ENCODE measurements around the gene ABI3. TPM values are rescaled to one million over a fixed set of nuclear protein-coding genes. Genes with fewer than 3 reads are reported as not detected.

Gene ABI3
- total and polyA plus RNA-seq, 8 donors = 1.3 to 72.4 (median 6.8) TPM

GRCh38 chr17:49196520-49196919 is 14.0 kb upstream of the ABI3 start:
- TF ChIP-seq POLR2AphosphoS5 (IDR thresholded peaks at IDR 0.05) = no peak
- no peak for TF ChIP-seq POLR2A (IDR thresholded peaks at IDR 0.05)
- no peak for TF ChIP-seq EP300 (IDR thresholded peaks at IDR 0.05)
- TF ChIP-seq, protein P1, sequence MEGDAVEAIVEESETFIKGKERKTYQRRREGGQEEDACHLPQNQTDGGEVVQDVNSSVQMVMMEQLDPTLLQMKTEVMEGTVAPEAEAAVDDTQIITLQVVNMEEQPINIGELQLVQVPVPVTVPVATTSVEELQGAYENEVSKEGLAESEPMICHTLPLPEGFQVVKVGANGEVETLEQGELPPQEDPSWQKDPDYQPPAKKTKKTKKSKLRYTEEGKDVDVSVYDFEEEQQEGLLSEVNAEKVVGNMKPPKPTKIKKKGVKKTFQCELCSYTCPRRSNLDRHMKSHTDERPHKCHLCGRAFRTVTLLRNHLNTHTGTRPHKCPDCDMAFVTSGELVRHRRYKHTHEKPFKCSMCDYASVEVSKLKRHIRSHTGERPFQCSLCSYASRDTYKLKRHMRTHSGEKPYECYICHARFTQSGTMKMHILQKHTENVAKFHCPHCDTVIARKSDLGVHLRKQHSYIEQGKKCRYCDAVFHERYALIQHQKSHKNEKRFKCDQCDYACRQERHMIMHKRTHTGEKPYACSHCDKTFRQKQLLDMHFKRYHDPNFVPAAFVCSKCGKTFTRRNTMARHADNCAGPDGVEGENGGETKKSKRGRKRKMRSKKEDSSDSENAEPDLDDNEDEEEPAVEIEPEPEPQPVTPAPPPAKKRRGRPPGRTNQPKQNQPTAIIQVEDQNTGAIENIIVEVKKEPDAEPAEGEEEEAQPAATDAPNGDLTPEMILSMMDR (IDR thresholded peaks at IDR 0.05) = no peak
- H3K36me3 ChIP-seq = no peaks in the 10 kb centered on the region
- intact Hi-C loops (cut with DNase I; ENCODE audit: low total_unique reads) = no loop called here
- no peak overlapping the region for H3K27ac ChIP-seq
- H3K4me1 ChIP-seq = peaks cover 0 to 16% (median 14%) of the 10 kb centered on the region in 4 donors
- no peaks in the 10 kb centered on the region for H3K27me3 ChIP-seq
- no peak overlapping the region for H3K4me3 ChIP-seq
- H3K9me3 ChIP-seq = no peaks in the 10 kb centered on the region
- no peak for DNase-seq
- WGBS, 5 donors = 71 to 78% (median 73%) methylated on average over 3 of the region's 3 CpGs

DNA sequence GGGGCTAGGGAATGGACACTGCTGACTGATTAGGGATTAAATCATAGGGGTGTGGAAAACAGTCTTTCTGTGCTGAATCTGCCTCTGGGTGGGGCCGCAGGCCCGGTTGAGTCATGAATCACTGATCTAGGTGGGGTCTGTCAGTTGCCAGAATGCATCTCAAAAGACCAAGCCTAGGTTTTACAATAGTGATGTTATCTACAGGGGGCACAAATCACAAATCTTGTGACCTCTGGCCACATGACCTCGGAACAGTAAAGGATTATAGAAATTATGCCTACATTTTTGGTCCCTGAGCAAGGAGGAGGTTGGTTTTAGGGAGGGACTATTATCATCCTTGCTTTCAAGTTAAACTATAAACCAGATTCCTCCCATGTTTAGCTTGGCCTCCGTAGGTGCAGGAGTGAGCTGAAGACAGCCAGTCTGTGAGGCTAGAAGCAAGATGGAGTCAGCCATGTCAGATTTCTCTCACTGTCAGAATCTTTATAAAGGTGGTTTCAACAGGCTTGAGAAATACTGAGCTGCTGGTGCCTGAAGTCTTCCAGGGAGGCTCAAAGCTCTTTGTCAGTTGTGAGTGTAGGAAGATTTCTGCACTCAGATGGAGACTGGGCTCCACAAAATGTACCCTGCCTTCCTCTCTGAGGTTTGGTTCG is 13.0 kb upstream of the ABI3 start:
- no peak for DNase-seq
- H3K4me3 ChIP-seq = no peak overlapping the region
- no peak for TF ChIP-seq POLR2A (IDR thresholded peaks at IDR 0.05)
- TF ChIP-seq EP300 (IDR thresholded peaks at IDR 0.05) = no peak
- TF ChIP-seq, protein P1 (IDR thresholded peaks at IDR 0.05) = no peak
- no peak for TF ChIP-seq POLR2AphosphoS5 (IDR thresholded peaks at IDR 0.05)
- peaks cover 0 to 13% (median 10%) of the 10 kb centered on the region in 4 donors for H3K4me1 ChIP-seq
- intact Hi-C loops (cut with DNase I; ENCODE audit: low total_unique reads) = no loop called here
- no peak overlapping the region for H3K27ac ChIP-seq
- H3K36me3 ChIP-seq = no peaks in the 10 kb centered on the region
- 36 to 50% (median 43%) methylated on average over 5 of the region's 5 CpGs for WGBS, 5 donors
- no peaks in the 10 kb centered on the region for H3K27me3 ChIP-seq
- no peaks in the 10 kb centered on the region for H3K9me3 ChIP-seq

DNA sequence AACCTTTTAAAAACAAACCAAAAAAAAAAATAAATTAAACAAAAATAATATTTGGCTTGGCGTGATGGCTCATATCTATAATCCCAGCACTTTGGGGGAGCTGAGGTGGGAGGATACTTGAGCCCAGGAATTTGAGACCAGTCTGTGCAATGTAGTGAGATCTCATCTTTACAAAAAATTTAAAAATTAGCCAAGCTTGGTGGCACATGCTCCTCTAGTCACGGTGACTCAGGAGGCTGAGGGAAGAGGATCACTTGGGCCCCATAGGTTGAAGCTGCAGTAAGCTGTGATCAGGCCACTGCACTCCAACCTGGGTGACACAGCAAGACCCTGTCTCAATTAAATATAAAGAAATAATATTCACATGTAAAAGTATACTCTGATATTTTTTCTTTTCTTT is 12.3 kb upstream of the ABI3 start:
- H3K4me1 ChIP-seq = peaks cover 0 to 11% (median 8%) of the 10 kb centered on the region in 4 donors
- H3K9me3 ChIP-seq = no peaks in the 10 kb centered on the region
- H3K36me3 ChIP-seq = no peaks in the 10 kb centered on the region
- WGBS, 5 donors = 80 to 91% (median 81%) methylated on average over 2 of the region's 2 CpGs
- no peak for DNase-seq
- intact Hi-C loops (cut with DNase I; ENCODE audit: low total_unique reads) = no loop called here
- H3K4me3 ChIP-seq = no peak overlapping the region
- no peak for TF ChIP-seq POLR2A (IDR thresholded peaks at IDR 0.05)
- TF ChIP-seq EP300 (IDR thresholded peaks at IDR 0.05) = no peak
- TF ChIP-seq, protein P1 (IDR thresholded peaks at IDR 0.05) = no peak
- TF ChIP-seq POLR2AphosphoS5 (IDR thresholded peaks at IDR 0.05) = no peak
- no peaks in the 10 kb centered on the region for H3K27me3 ChIP-seq
- no peak overlapping the region for H3K27ac ChIP-seq

GRCh38 chr17:49200423-49201083 is 10.0 kb upstream of the ABI3 start:
- TF ChIP-seq, protein P1 (IDR thresholded peaks at IDR 0.05) = no peak
- TF ChIP-seq POLR2AphosphoS5 (IDR thresholded peaks at IDR 0.05) = no peak
- TF ChIP-seq POLR2A (IDR thresholded peaks at IDR 0.05) = no peak
- no peak for TF ChIP-seq EP300 (IDR thresholded peaks at IDR 0.05)
- H3K4me3 ChIP-seq = no peak overlapping the region
- no peaks in the 10 kb centered on the region for H3K36me3 ChIP-seq
- no peaks in the 10 kb centered on the region for H3K9me3 ChIP-seq
- DNase-seq = no peak
- H3K4me1 ChIP-seq = no peaks in the 10 kb centered on the region
- 85 to 93% (median 87%) methylated on average over 13 of the region's 13 CpGs for WGBS, 5 donors
- H3K27me3 ChIP-seq = no peaks in the 10 kb centered on the region
- H3K27ac ChIP-seq = no peak overlapping the region
- intact Hi-C loops (cut with DNase I; ENCODE audit: low total_unique reads) = no loop called here

Data from stomach (tissue), 9 donors.